K562 (cell line): ENCODE results near the gene CTSF. TPM values are rescaled to one million over a fixed set of nuclear protein-coding genes. Genes with fewer than 3 reads are reported as not detected.

Experiments used
- CBX1 ChIP-seq: sonication (generic); IDR thresholded peaks from 2 replicates; pipeline ENCODE4 v1.6.1; 2016; ENCODE audit warnings: antibody characterized with exemption, low read depth, mild to moderate bottlenecking
- CEBPG ChIP-seq, 3 experiments: fragments of 200-800 bp in 1 of 3; sonication (Bioruptor generic) in 1 of 3; sonication (generic) in 1 of 3; formaldehyde crosslinking in 1 of 3; IDR thresholded peaks in 2 of 3; conservative IDR thresholded peaks in 1 of 3; 2 replicates each; pipeline versions ENCODE4 v1.6.1 to v1.8.0; 2016 to 2022; ENCODE audit warnings: missing compliant biosample characterization in 2 of 3, missing genetic modification characterization in 2 of 3, mild to moderate bottlenecking in 1 of 3, missing genetic modification reagents in 1 of 3
- DPF2 ChIP-seq: fragments of 450-650 bp; IDR thresholded peaks from 2 replicates; pipeline ENCODE4 v1.6.1; 2016
- HDGF ChIP-seq: fragments of 450-650 bp; IDR thresholded peaks from 2 replicates; pipeline ENCODE4 v1.6.1; 2016
- HNRNPH1 ChIP-seq: fragments of 200-400 bp; formaldehyde crosslinking; optimal IDR thresholded peaks from 2 replicates; pipeline ENCODE3; 2017; ENCODE audit warnings: low read depth, mild to moderate bottlenecking, low read length, moderate library complexity
- KDM5B ChIP-seq: fragments of 200-600 bp; sonication (generic); IDR thresholded peaks from 2 replicates; pipeline ENCODE4 v1.6.1; 2012; ENCODE audit warnings: low read depth, mild to moderate bottlenecking, moderate library complexity, low read length, control low read depth, inconsistent platforms; ENCODE audit not compliant: insufficient replicate concordance
- KHSRP ChIP-seq: fragments of 450-650 bp; IDR thresholded peaks from 2 replicates; pipeline ENCODE4 v1.6.1; 2017
- KLF16 ChIP-seq: IDR thresholded peaks from 2 replicates; pipeline ENCODE4 v1.6.1; 2016; ENCODE audit warnings: antibody characterized with exemption
- MAFG ChIP-seq: fragments of 450-650 bp; conservative IDR thresholded peaks from 2 replicates; pipeline ENCODE4 v1.6.1; 2016; ENCODE audit warnings: missing genetic modification characterization, missing compliant biosample characterization
- MEIS2 ChIP-seq: fragments of 450-650 bp; IDR thresholded peaks from 2 replicates; pipeline ENCODE4 v1.6.1; 2014; ENCODE audit warnings: mild to moderate bottlenecking; ENCODE audit not compliant: partially characterized antibody
- PHF20 ChIP-seq: fragments of 450-650 bp; IDR thresholded peaks from 2 replicates; pipeline ENCODE4 v1.6.1; 2018; ENCODE audit not compliant: partially characterized antibody
- RBM22 ChIP-seq: fragments of 200-400 bp; formaldehyde crosslinking; IDR thresholded peaks from 2 replicates; pipeline ENCODE4 v1.6.1; 2018; ENCODE audit warnings: low read length, low read depth; ENCODE audit not compliant: poor library complexity, severe bottlenecking
- SMAD1 ChIP-seq: fragments of 150-350 bp; IDR thresholded peaks from 2 replicates; pipeline ENCODE4 v1.6.1; 2014; ENCODE audit warnings: low read length, low read depth; ENCODE audit not compliant: partially characterized antibody
- SMARCB1 ChIP-seq: IDR thresholded peaks from 2 replicates; pipeline ENCODE4 v1.6.1; 2011; ENCODE audit warnings: improper control_type of control experiment, low read depth; ENCODE audit not compliant: insufficient read length
- THRAP3 ChIP-seq: fragments of 450-650 bp; IDR thresholded peaks from 2 replicates; pipeline ENCODE4 v1.6.1; 2016; ENCODE audit warnings: mild to moderate bottlenecking, inconsistent platforms, borderline replicate concordance
- ZNF224 ChIP-seq: sonication (generic); formaldehyde crosslinking; IDR thresholded peaks from 2 replicates; pipeline ENCODE4 v1.8.0; 2022; ENCODE audit warnings: mild to moderate bottlenecking, missing genetic modification reagents
- ZNF232 ChIP-seq: sonication (generic); formaldehyde crosslinking; IDR thresholded peaks from 2 replicates; pipeline ENCODE4 v1.8.0; 2022; ENCODE audit warnings: mild to moderate bottlenecking, missing genetic modification reagents
- polyA plus RNA-seq, 8 experiments: library from polyadenylated mRNA; depleted of rRNA in 4 of 8; stranded (reverse) in 5 of 8; unstranded in 3 of 8; fragments of >200 nt; fragmentation: Nextera tagmentation in 2 of 8; fragmentation: Illumina TruSeq in 1 of 8; extraction: Ambion mirVana in 2 of 8; extraction: Trizol in 1 of 8; gene quantifications; 2 replicates each; pipeline versions ENCODE4 v1.2.1 to v1.2.3, GENCODE V29; 2011 to 2014; ENCODE audit warnings: inconsistent platforms in 1 of 8, missing spikeins in 1 of 8
- total RNA-seq, 7 experiments: library from RNA; depleted of rRNA in 6 of 7; stranded (reverse); fragments of >200 nt in 6 of 7; fragmentation: Illumina TruSeq in 2 of 7; extraction: Trizol in 2 of 7; gene quantifications; 2 replicates each; pipeline versions ENCODE4 v1.2.1 to v1.2.3, GENCODE V29; 2011 to 2021; ENCODE audit warnings: low replicate concordance in 1 of 7
- TF ChIP-seq, protein P1 (sequence below): sonication (generic); formaldehyde crosslinking; IDR thresholded peaks from 2 replicates; pipeline ENCODE4 v1.5.0; 2020; ENCODE audit warnings: missing genetic modification reagents
- TF ChIP-seq, protein P2 (sequence below): IDR thresholded peaks from 2 replicates; pipeline ENCODE4 v1.6.1; 2012; ENCODE audit warnings: low read depth, low read length, improper control_type of control experiment, borderline replicate concordance
- TF ChIP-seq, protein P3 (sequence below), 2 experiments: IDR thresholded peaks in 1 of 2; conservative IDR thresholded peaks in 1 of 2; 2 replicates each; pipeline ENCODE4 v1.6.1; 2016; ENCODE audit warnings: low read depth in 2 of 2, mild to moderate bottlenecking in 1 of 2, missing compliant biosample characterization in 1 of 2, missing genetic modification characterization in 1 of 2, moderate library complexity in 1 of 2

CTSF gene
- total and polyA plus RNA-seq, 9 of the 15 experiments (the other 6 are each of a cell fraction or from before 2014, with no cell fraction given): 0.41 to 10.5 (median 3.8) TPM

DNA sequence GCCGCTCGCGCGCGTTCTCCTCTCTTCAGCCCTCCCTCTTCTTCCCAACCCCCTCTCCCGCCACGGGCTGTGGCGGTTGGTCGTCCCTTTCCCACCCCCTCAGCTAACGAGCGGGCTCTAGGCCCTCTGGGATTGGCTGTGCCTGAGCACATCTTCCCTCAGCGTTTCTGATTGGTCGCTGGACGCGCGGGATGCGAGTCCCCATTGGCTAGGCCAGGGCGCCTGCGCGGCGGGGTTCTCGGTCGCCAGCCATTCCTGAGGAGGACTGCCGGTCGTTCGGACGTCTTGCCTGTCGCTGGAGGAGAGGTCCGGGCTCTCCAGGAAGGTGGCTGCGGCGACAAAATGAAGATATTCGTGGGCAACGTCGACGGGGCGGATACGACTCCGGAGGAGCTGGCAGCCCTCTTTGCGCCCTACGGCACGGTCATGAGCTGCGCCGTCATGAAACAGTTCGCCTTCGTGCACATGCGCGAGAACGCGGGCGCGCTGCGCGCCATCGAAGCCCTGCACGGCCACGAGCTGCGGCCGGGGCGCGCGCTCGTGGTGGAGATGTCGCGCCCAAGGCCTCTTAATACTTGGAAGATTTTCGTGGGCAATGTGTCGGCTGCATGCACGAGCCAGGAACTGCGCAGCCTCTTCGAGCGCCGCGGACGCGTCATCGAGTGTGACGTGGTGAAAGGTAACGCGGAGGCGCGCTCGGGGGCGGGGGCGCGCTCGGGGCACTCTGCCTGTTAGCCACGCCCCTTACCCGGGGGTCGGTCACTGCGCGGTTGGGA lies 48.2 kb upstream of the CTSF start, which contains the start of gene RBM14 (continued):
- TF ChIP-seq RBM22 (peak; percentile 78), PHF20 (no peak), MEIS2 (peak; percentile 75), DPF2 (no peak), ZNF224 (CRISPR knock-in tag) (no peak), SMAD1 (peak; percentile 85), THRAP3 (no peak), HDGF (no peak), CEBPG (CRISPR knock-in tag; IDR thresholded peaks at IDR 0.05) (no peak), CEBPG (tag; conservative IDR thresholded peaks at IDR 0.05 in 1 of 2, IDR thresholded peaks at IDR 0.05 in 1 of 2) (no peak), KDM5B (peak; percentile 94), KLF16 (no peak), ZNF232 (CRISPR knock-in tag) (no peak), CBX1 (peak; percentile 80; the same call in 1 of the 2 replicates), KHSRP (no peak), HNRNPH1 (no peak), MAFG (tag) (no peak), SMARCB1 (no peak)
- TF ChIP-seq, protein P1, sequence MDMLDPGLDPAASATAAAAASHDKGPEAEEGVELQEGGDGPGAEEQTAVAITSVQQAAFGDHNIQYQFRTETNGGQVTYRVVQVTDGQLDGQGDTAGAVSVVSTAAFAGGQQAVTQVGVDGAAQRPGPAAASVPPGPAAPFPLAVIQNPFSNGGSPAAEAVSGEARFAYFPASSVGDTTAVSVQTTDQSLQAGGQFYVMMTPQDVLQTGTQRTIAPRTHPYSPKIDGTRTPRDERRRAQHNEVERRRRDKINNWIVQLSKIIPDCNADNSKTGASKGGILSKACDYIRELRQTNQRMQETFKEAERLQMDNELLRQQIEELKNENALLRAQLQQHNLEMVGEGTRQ (CRISPR knock-in tag): no peak
- TF ChIP-seq, protein P2, sequence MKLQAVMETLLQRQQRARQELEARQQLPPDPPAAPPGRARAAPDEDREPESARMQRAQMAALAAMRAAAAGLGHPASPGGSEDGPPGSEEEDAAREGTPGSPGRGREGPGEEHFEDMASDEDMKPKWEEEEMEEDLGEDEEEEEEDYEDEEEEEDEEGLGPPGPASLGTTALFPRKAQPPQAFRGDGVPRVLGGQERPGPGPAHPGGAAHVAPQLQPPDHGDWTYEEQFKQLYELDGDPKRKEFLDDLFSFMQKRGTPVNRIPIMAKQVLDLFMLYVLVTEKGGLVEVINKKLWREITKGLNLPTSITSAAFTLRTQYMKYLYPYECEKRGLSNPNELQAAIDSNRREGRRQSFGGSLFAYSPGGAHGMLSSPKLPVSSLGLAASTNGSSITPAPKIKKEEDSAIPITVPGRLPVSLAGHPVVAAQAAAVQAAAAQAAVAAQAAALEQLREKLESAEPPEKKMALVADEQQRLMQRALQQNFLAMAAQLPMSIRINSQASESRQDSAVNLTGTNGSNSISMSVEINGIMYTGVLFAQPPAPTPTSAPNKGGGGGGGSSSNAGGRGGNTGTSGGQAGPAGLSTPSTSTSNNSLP: no peak
- TF ChIP-seq, protein P3, sequence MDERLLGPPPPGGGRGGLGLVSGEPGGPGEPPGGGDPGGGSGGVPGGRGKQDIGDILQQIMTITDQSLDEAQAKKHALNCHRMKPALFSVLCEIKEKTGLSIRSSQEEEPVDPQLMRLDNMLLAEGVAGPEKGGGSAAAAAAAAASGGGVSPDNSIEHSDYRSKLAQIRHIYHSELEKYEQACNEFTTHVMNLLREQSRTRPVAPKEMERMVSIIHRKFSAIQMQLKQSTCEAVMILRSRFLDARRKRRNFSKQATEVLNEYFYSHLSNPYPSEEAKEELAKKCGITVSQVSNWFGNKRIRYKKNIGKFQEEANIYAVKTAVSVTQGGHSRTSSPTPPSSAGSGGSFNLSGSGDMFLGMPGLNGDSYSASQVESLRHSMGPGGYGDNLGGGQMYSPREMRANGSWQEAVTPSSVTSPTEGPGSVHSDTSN (CRISPR knock-in tag; IDR thresholded peaks at IDR 0.05; ENCODE audit: low read depth): no peak
- TF ChIP-seq, protein P3 (tag; conservative IDR thresholded peaks at IDR 0.05; ENCODE audit: low read depth): peak; percentile 24; the same call in 1 of the 2 replicates
